Measurements from ENCODE around the gene PRPF40A.

DNA sequence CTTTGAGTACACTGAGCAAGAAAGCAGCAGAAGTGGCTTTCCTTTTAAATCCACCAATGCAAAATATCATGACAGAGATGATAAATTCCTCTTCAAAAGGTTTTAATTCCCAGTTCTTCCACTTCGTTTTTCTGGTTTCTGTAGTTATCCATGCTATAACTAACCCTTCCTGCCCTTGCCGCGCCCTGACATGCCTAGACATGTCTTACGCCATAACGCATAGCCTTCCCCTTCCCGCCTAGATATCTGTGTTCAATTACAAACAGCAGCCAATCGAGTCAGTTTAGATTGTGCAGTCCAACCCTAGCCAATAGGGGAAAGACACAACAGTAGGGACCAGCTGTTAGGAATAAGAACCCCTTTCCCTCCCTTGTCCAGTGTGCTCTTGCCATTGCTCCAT, 16.1 kb downstream of the PRPF40A start:
- TF ChIP-seq, protein P1, sequence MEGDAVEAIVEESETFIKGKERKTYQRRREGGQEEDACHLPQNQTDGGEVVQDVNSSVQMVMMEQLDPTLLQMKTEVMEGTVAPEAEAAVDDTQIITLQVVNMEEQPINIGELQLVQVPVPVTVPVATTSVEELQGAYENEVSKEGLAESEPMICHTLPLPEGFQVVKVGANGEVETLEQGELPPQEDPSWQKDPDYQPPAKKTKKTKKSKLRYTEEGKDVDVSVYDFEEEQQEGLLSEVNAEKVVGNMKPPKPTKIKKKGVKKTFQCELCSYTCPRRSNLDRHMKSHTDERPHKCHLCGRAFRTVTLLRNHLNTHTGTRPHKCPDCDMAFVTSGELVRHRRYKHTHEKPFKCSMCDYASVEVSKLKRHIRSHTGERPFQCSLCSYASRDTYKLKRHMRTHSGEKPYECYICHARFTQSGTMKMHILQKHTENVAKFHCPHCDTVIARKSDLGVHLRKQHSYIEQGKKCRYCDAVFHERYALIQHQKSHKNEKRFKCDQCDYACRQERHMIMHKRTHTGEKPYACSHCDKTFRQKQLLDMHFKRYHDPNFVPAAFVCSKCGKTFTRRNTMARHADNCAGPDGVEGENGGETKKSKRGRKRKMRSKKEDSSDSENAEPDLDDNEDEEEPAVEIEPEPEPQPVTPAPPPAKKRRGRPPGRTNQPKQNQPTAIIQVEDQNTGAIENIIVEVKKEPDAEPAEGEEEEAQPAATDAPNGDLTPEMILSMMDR (IDR thresholded peaks at IDR 0.05), result no peak
- TF ChIP-seq POLR2AphosphoS5 (IDR thresholded peaks at IDR 0.05), result no peak
- no peak for TF ChIP-seq EP300 (IDR thresholded peaks at IDR 0.05)
- TF ChIP-seq POLR2A (IDR thresholded peaks at IDR 0.05), result no peak
